Fibroblast of villous mesenchyme (primary cell): Measurements from ENCODE around the gene SLC38A10. TPM values are rescaled to one million over a fixed set of nuclear protein-coding genes. Genes with fewer than 3 reads are reported as not detected.

Source experiments
- DNase-seq: peaks from one replicate; pipeline ENCODE4 v3.0.0-alpha.2; 2010; ENCODE audit warnings: low read depth
- H3K4me3 ChIP-seq: 2 replicates; pipeline ENCODE4 v1.5.1; 2011; ENCODE audit warnings: low read depth, mild to moderate bottlenecking, low read length
- total RNA-seq: library from RNA; depleted of rRNA; stranded (reverse); fragments of >200 nt; gene quantifications from 2 replicates; pipeline ENCODE4 v1.2.3, GENCODE V29; 2012
- TF ChIP-seq, protein P1 (sequence below): IDR thresholded peaks from 2 replicates; pipeline ENCODE4 v1.5.1; 2012; ENCODE audit warnings: low read depth, mild to moderate bottlenecking, low read length; ENCODE audit not compliant: insufficient read depth

The SLC38A10 gene
- total RNA-seq, 1 donor, result 51.4 TPM

DNA sequence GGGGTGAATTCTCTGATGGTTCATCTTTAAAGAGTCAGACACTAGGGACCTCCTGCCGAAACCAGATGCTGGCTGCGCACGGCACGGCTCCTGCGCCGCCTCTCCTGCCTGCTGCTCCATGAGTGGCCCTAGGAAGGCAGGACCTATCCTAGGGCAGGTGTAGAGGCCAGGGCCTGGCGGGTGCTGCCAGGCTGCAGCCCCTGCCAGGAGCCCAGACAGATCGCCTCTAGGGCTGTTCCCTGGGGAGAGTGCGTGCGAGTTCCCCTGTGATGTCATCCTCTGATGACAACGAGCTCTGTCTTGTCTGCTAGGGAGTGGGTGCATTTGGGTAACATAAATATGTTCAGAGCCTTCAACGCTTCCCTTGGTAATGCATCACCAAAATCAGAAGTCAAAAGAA is 23.9 kb downstream of the SLC38A10 start:
- DNase-seq, result no peak
- TF ChIP-seq, protein P1, sequence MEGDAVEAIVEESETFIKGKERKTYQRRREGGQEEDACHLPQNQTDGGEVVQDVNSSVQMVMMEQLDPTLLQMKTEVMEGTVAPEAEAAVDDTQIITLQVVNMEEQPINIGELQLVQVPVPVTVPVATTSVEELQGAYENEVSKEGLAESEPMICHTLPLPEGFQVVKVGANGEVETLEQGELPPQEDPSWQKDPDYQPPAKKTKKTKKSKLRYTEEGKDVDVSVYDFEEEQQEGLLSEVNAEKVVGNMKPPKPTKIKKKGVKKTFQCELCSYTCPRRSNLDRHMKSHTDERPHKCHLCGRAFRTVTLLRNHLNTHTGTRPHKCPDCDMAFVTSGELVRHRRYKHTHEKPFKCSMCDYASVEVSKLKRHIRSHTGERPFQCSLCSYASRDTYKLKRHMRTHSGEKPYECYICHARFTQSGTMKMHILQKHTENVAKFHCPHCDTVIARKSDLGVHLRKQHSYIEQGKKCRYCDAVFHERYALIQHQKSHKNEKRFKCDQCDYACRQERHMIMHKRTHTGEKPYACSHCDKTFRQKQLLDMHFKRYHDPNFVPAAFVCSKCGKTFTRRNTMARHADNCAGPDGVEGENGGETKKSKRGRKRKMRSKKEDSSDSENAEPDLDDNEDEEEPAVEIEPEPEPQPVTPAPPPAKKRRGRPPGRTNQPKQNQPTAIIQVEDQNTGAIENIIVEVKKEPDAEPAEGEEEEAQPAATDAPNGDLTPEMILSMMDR, result no peak
- no peak overlapping the region for H3K4me3 ChIP-seq

DNA sequence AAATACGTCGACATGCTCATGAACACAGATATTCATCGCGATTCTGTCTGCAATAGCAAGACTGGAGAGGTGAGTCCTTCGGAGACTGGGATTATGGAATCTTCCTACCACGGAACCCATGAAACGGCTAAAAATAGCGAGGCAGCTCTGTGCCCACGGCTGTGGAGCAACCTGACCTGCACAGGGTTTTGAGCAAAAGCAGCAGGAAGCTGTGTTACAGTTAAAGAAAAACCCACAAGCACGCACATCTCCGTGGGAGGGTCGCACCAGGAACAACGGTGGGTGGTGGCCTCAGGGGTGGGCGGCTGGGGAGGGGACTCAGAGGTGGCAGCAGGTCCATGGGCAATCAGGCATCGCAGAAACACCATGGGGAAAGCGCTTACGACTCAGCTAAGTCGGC is 24.8 kb downstream of the SLC38A10 start:
- H3K4me3 ChIP-seq, result no peak overlapping the region
- DNase-seq, result no peak
- TF ChIP-seq, protein P1, result no peak

DNA sequence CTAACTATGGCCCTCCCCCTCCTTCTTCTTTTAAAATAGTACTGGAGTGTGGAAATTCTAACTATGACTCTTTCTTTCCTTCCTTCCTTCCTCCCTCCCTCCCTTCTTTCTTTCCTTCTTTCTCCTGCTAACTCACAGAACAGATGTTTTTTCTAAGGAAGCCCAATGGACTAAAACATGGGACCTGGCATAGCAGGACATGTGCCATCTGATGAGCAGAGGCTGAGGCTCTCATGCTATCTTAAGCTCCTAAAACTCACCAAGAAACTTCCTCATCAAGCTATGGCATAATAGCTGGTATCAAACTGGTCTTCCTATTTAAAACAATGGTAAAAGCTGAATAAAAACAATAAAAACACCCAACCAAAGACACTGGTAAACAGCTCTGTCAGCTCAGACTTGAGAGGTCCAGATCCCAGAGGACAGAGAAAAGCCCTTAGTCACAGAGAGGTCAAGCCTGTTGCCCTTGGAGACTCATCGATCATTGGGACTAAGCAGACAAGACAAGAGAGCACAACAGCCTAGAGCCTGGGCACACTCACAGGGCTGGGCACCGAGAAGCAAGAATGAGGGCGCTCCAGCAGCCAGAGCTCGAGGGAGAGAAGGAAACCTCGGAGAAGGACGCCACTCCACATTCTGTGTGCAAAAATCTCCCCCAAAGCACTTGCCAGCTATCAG is 27.6 kb downstream of the SLC38A10 start:
- no peak overlapping the region for H3K4me3 ChIP-seq
- TF ChIP-seq, protein P1, result no peak
- no peak for DNase-seq

DNA sequence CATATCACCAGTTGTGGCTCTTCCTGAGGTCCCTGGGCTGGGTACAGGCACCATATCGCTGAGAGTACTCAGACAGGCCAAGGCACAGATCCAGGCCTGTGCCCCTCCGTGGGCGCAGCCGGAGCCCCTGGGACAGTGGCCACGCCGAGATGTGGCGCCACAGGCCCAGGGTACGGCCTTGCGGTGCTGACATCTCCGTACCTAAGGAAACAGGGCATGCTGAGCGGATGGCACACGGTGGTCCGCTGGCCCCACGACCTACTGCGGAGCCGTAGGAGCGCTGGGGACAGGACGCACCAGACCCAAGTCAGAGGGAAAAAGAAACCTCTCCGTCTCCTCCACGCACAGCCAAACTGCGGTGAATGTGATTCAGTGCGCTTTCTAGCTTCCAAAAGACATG is 29.5 kb downstream of the SLC38A10 start:
- TF ChIP-seq, protein P1, result no peak
- H3K4me3 ChIP-seq, result no peak overlapping the region

DNA sequence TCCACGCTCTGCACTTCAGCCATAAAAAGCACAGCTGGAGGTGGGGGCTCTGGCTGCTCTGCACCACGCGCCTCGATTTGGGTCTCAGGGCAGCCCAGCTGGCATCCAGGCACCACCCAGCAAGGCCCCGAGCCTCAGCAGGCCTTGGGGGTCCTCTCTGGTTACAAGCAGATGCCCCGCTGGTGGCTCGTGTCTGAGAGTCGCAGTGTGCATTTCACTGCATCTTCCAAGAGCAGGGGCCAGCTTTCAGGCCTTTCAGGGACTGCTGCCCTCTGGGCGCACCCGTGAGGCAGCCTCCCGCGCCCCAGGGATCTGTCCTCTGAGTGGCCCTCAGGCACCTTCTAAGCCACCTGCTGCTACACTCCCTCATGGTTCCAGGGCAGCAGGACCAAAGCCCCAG is 30.5 kb downstream of the SLC38A10 start:
- TF ChIP-seq, protein P1, result no peak
- no peak for DNase-seq
- H3K4me3 ChIP-seq, result no peak overlapping the region

More for the DNA sequence above, 29.5 kb downstream of the SLC38A10 start:
- no peak for DNase-seq

DNA sequence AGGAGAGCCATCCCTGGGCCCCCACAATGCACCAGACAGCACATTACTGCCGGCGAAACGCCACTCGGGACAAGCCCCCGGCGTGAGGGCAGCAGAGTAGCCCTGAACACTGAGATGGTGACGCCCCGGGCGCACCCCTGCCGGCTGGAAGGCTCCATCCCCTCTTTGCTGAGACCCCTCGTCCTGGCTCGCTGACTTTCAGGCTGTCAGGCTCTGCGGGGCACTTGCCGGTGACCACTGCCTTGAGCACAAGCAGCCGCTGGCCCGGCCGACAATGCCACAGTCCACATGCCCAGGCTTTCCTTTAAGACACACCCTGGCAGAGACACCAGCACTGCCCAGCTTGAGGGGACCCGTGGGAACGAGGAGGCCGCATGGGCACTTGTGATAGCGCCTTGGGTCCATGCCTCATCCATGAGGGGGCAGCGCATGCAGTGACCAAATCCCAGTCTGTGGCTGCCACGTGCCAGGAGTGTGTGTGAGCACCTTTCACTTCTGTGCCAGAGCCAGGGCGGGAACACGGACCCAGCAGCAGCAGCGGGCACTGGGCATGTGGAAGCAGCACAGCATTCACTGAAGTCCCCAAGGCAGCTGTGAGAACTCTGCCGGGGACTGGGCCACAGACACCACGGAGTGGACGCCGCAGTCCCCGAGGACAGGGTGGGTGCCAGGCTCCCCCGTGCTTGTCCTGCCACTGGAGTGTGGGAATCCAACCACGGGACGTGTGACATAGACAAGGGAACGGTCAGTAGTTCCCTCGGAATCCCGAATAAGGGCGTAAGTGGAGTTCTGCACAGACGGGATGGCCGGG is 31.5 kb downstream of the SLC38A10 start:
- DNase-seq, result no peak
- TF ChIP-seq, protein P1, result no peak
- no peak overlapping the region for H3K4me3 ChIP-seq
